ENCODE data around the gene CDH24. TPM values are rescaled to one million over a fixed set of nuclear protein-coding genes. Genes with fewer than 3 reads are reported as not detected.
"Not testable (repeated sequence)": the region's sequence is repeated elsewhere in the genome, so short reads cannot be mapped to it uniquely, and the experiment has no call there.

Gene CDH24
- total RNA-seq, 1 donor from 2014 or later, result 2.4 TPM

- no peak for DNase-seq (ENCODE audit: low spot score)
Measured at GRCh38 chr14:23023795-23024152, 33.5 kb downstream of the CDH24 start.

- DNase-seq (ENCODE audit: low spot score), result no peak
Measured at GRCh38 chr14:23023022-23023794, 34.1 kb downstream of the CDH24 start.

- DNase-seq (ENCODE audit: low spot score), result no peak
Measured at GRCh38 chr14:23021889-23022442, 35.4 kb downstream of the CDH24 start.

- no peak for DNase-seq (ENCODE audit: low spot score)
Measured at GRCh38 chr14:23021434-23021833, 35.9 kb downstream of the CDH24 start.

DNA sequence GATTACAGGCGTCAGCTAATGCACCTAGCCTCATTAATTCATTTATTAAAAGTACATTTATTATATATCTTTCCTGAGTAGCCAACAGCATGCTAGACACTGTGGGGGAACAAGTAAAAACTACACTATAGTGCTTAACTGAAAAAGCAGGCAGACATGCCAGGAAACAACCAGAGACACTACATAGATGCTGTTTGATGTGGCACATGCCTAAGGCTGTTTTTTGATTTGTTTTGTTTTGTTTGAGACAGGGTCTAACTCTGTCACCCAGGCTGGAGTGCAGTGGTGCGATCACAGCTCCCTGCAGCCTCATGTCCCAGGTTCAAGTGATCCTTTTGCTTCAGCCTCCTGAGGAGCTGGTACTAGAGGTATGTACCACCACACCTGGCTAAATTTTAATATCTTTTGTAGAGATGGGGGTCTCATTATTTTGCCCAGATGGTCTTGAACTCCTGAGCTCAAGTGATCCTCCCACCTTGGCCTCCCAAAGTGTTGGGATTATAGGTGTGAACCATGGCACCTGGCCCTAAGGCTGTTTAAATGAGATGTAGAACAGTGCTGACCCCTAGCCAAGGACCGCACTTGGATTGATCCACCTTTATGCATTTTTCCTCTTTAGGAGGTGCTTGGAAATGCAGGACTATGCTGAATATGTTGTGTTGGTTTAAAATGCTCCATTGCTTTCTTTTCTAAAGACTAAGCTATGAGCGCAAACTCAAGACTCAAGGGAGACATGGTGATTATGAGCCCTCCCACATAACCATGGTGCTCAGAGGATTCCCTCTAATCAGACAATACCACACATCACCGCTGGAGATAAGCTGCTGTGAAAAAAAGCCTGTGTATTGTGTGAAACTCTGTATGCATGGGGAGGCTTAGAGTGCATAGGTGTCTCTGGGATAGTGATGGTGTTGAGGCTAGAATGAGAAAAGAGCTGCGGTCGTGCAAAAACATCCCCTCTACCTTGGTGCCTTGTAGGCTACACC is 36.9 kb downstream of the CDH24 start:
- DNase-seq (ENCODE audit: low spot score), result no peak

- DNase-seq (ENCODE audit: low spot score), result no peak
Measured at GRCh38 chr14:23018107-23018506, 39.2 kb downstream of the CDH24 start.

DNA sequence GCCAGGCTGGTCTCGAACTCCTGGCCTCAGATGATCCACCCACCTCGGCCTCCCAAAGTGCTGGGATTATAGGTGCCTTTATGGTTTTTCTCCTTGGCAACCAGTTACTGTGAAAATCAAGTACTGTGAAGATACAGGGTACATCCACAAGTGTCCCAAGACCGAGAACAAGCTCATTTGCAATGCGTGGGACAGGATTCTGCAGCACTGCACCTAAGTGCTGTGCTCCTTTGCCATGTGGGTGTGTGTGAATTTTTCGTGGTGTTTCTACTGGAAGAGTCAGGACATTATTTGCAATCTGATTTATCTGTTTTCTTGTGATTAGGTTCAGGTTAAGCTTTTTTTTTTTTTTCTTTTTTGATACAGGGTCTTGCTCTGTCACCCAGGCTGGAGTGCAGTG is 40.2 kb downstream of the CDH24 start:
- no peak for DNase-seq (ENCODE audit: low spot score)

GRCh38 chr14:23015618-23016017 is 41.7 kb downstream of the CDH24 start:
- no peak for DNase-seq (ENCODE audit: low spot score)

DNA sequence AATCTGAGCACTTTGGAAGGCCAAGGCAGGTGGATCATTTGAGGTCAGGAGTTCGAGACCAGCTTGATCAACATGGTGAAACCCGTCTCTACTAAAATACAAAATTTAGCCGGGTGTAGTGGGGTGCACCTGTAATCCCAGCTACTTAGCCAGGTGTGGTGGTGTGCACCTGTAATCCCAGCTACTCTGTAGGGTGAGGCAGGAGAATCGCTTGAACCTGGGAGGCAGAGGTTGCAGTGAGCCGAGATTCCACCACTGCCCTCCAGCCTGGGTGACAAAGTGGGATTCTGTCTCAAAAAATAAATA is 43.6 kb downstream of the CDH24 start:
- not testable (repeated sequence) for DNase-seq (ENCODE audit: low spot score)

DNA sequence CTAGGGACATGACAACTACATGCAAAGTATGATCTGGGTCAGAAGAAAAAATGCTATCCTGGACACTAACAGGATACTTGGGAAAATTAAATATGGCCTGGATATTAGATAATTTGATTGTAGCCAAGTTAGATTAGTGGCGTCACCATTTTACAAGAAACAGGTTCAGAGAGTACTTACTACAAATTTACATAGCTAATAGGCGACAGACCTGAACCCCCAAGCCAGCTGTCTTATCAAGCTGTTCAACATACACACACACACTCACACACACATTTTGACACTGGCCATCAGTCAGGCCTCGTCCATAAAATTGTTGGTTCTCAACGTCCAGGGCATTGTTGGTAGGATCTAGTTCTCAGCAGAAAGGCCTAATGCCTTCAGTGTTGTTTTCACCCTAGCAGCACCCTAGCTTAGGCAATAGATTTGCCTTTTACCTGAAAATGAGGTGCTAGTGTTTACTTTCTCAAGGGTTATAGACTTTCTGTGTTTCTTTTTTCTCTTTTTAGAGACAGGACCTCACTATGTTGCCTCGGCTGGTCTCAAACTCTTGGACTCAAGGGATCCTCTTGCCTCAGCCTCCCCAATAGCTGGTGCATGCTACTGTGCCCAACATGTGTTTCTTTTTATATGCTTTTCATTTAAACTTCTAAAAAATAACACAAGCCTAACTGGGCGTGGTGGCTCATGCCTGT is 44.1 kb downstream of the CDH24 start:
- no peak for DNase-seq (ENCODE audit: low spot score)

GRCh38 chr14:23009939-23010726 is 47.2 kb downstream of the CDH24 start, which contains the start of gene C14orf93:
C14orf93 (minus strand) TSS chr14:23010143; CDS start chr14:22999023, 11,120 bp downstream.
- DNase-seq (ENCODE audit: low spot score), result peak; percentile 92

GRCh38 chr14:23009483-23009938 is 47.8 kb downstream of the CDH24 start:
- no peak for DNase-seq (ENCODE audit: low spot score)

- DNase-seq (ENCODE audit: low spot score), result no peak
Measured at GRCh38 chr14:23008831-23009230, 48.5 kb downstream of the CDH24 start.

GRCh38 chr14:23006544-23007419 is 50.5 kb downstream of the CDH24 start:
- peak; percentile 98 for DNase-seq (ENCODE audit: low spot score)

DNA sequence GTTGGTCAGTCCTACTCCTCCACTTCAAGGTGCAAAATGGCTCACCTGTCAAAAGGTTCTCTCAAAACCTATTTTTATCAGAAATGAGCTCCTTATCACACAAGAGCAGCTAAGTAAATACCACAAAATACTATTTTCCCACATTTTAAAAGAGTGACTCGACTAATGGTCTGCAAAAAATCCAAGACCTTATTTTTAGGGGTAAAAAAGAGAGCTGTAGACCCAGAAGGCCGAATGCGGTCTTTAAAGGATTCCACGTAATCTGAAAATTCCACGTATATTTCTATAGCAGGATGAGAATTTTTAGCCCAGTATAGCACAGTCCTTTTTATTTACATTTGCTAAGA is 51.2 kb downstream of the CDH24 start:
- DNase-seq (ENCODE audit: low spot score), result no peak

- DNase-seq (ENCODE audit: low spot score), result no peak
Measured at GRCh38 chr14:23005451-23006187, 51.7 kb downstream of the CDH24 start.

- not testable (repeated sequence) for DNase-seq (ENCODE audit: low spot score)
Measured at GRCh38 chr14:23004274-23004673, 53.0 kb downstream of the CDH24 start.

- no peak for DNase-seq (ENCODE audit: low spot score)
Measured at GRCh38 chr14:23002592-23002991, 54.7 kb downstream of the CDH24 start.

DNA sequence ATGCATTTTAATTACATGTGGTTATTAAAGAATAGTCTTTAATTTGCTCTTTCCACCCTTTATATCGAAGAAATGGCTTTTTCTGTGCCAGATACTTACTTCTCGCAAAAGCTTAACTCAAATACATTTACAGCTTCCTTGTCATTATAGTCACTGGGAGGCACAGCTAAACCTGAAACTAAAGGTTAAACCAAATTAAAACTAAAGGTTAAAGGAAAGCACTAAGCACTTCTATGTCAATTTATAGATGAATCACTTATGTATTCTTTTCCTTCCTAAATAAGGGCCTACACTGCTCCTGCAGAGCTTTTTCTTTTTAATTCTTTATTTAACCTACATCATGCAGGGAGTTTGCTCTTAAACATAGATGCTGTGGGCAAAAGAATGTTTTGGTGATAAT is 56.5 kb downstream of the CDH24 start:
- no peak for DNase-seq (ENCODE audit: low spot score)

All from mesenteric fat pad (tissue), 1 donor.